Panc1 (cell line): ENCODE results near the gene TPGS2. TPM values are rescaled to one million over a fixed set of nuclear protein-coding genes. Genes with fewer than 3 reads are reported as not detected.

Experiments
- ATAC-seq: fragments of 200-7000 bp; cut with Tn5 transposase; 2 replicates; pipeline ENCODE4 v1.9.1; 2020; ENCODE audit warnings: mild to moderate bottlenecking, moderate library complexity
- BruUV-seq: library from RNA; stranded (reverse); fragments of 400-500 nt; replicated peaks from 2 replicates; lab custom pipeline; 2021; lab: Mats Ljungman, UMichigan
- CTCF ChIA-PET: fragments of 300-600 bp; sonication (Branson Sonifier 250); formaldehyde crosslinking; loops from one replicate; lab custom pipeline; 2022; ENCODE audit warnings: antibody characterized with exemption; lab: Charles Lee
- POLR2A ChIA-PET: fragments of 300-600 bp; sonication (Branson Sonifier 250); formaldehyde crosslinking; loops from one replicate; lab custom pipeline; 2022; ENCODE audit warnings: antibody characterized with exemption; lab: Charles Lee
- DNase-seq: peaks from one replicate; pipeline ENCODE4 v3.0.0-alpha.2; 2010; ENCODE audit warnings: low read depth, low spot score
- H3K27ac ChIP-seq: 2 replicates; pipeline ENCODE4 v1.5.1; 2011; ENCODE audit warnings: mild to moderate bottlenecking, low read length, inconsistent platforms
- H3K27me3 ChIP-seq: fragments of 200-500 bp; sonication (Bioruptor generic); 2 replicates; pipeline ENCODE4 v1.6.0; 2014; ENCODE audit warnings: low read length, inconsistent platforms; ENCODE audit not compliant: control insufficient read depth, insufficient read depth
- H3K36me3 ChIP-seq: fragments of 200-500 bp; sonication (Bioruptor generic); 2 replicates; pipeline ENCODE4 v1.5.1; 2014; ENCODE audit warnings: inconsistent platforms, mild to moderate bottlenecking, low read length, moderate library complexity; ENCODE audit not compliant: control insufficient read depth, insufficient read depth
- H3K4me1 ChIP-seq: 2 replicates; pipeline ENCODE4 v1.5.1; 2011; ENCODE audit warnings: inconsistent platforms, mild to moderate bottlenecking, low read length, moderate library complexity; ENCODE audit not compliant: control insufficient read depth, insufficient read depth
- H3K4me3 ChIP-seq, 2 experiments: 2 replicates each; pipeline ENCODE4 v1.5.1; 2011 to 2012; ENCODE audit warnings: low read depth in 2 of 2, low read length in 2 of 2, mild to moderate bottlenecking in 2 of 2, inconsistent platforms in 1 of 2, moderate library complexity in 1 of 2
- H3K9me3 ChIP-seq: fragments of 200-500 bp; sonication (Bioruptor generic); 2 replicates; pipeline ENCODE4 v1.5.1; 2014; ENCODE audit warnings: low read depth, mild to moderate bottlenecking, inconsistent platforms, low read length, moderate library complexity; ENCODE audit not compliant: control insufficient read depth, insufficient read depth
- CTCF ChIP-seq: fragments of 450-650 bp; IDR thresholded peaks from 2 replicates; pipeline ENCODE4 v1.5.1; 2017; ENCODE audit warnings: mild to moderate bottlenecking
- POLR2AphosphoS5 ChIP-seq: IDR thresholded peaks from 2 replicates; pipeline ENCODE4 v1.6.1; 2012; ENCODE audit warnings: mild to moderate bottlenecking, low read depth, low read length, moderate library complexity
- REST ChIP-seq, 2 experiments: IDR thresholded peaks; 2 replicates each; pipeline ENCODE4 v1.6.1; 2011 to 2012; ENCODE audit warnings: low read depth in 2 of 2, control low read depth in 1 of 2, low read length in 1 of 2, mild to moderate bottlenecking in 1 of 2, moderate library complexity in 1 of 2; ENCODE audit not compliant: insufficient read depth in 1 of 2
- SIN3A ChIP-seq: IDR thresholded peaks from 2 replicates; pipeline ENCODE4 v1.6.1; 2012; ENCODE audit warnings: low read depth, mild to moderate bottlenecking, low read length, moderate library complexity, borderline replicate concordance; ENCODE audit not compliant: insufficient read depth
- TCF7L2 ChIP-seq: IDR thresholded peaks from 2 replicates; pipeline ENCODE4 v1.6.1; 2011; ENCODE audit warnings: mild to moderate bottlenecking, low read depth, low read length, inconsistent platforms
- in situ Hi-C: cut with HindIII; loops from 2 replicates; pipeline ENCODE4 v1.10.0; 2016; ENCODE audit warnings: low sequenced_read_pairs, low pct_unique_long_range_greater_than_20kb
- intact Hi-C: fragments of 100-400 bp; cut with micrococcal nuclease; formaldehyde crosslinking; loops from one replicate; pipeline ENCODE4 v1.10.0; 2022; ENCODE audit not compliant: unreplicated experiment
- total RNA-seq: library from RNA; stranded (reverse); gene quantifications from one replicate; pipeline ENCODE4 v1.2.1, GENCODE V29; 2021; ENCODE audit not compliant: unreplicated experiment

The TPGS2 gene
- total RNA-seq, 1 experiment from 2014 or later, result 98.7 TPM

GRCh38 chr18:36833120-36833519 is 4.3 kb upstream of the TPGS2 start:
- intact Hi-C loops, result no loop called here
- BruUV-seq, result no TSS peak

GRCh38 chr18:36831139-36831538 is 2.3 kb upstream of the TPGS2 start:
- POLR2A ChIA-PET, result no interaction called here
- Histone ChIP-seq H3K4me1 (peaks cover 10% of the 10 kb centered on the region), H3K27me3 (no peaks in the 10 kb centered on the region), H3K27ac (no peak overlapping the region; the same call in 1 of the 2 replicates), H3K36me3 (peaks cover 2% of the 10 kb centered on the region; the same call in 1 of the 2 replicates), H3K4me3 (no peak overlapping the region), H3K9me3 (no peaks in the 10 kb centered on the region)
- ATAC-seq (no peak), DNase-seq (no peak)
- CTCF ChIA-PET, result no interaction called here
- no TSS peak for BruUV-seq
- no peak for TF ChIP-seq TCF7L2
- TF ChIP-seq CTCF, result no peak
- TF ChIP-seq REST (IDR thresholded peaks at IDR 0.05; ENCODE audit: insufficient read depth in 1 of 2, low read depth in 2 of 2, low read length in 1 of 2), result no peak
- no peak for TF ChIP-seq POLR2AphosphoS5
- no peak for TF ChIP-seq SIN3A
- in situ Hi-C loops (no loop called here), intact Hi-C loops (no loop called here)

More at GRCh38 chr18:36833120-36833519, 4.3 kb upstream of the TPGS2 start:
- Histone ChIP-seq H3K4me1 (peaks cover 10% of the 10 kb centered on the region), H3K36me3 (peaks cover 2% of the 10 kb centered on the region; the same call in 1 of the 2 replicates), H3K4me3 (no peak overlapping the region), H3K9me3 (no peaks in the 10 kb centered on the region), H3K27me3 (no peaks in the 10 kb centered on the region), H3K27ac (no peak overlapping the region)
- DNase-seq, result no peak
- no peak for TF ChIP-seq REST (IDR thresholded peaks at IDR 0.05; ENCODE audit: insufficient read depth in 1 of 2, low read depth in 2 of 2, low read length in 1 of 2)
- TF ChIP-seq SIN3A, result no peak
- no peak for TF ChIP-seq CTCF
- TF ChIP-seq TCF7L2, result no peak
- TF ChIP-seq POLR2AphosphoS5, result no peak
- in situ Hi-C loops, result no loop called here
- POLR2A ChIA-PET, result no interaction called here
- ATAC-seq, result no peak
- CTCF ChIA-PET, result no interaction called here
